GM23338 (cell line): ENCODE data around the gene NDUFAF8. TPM values are rescaled to one million over a fixed set of nuclear protein-coding genes. Genes with fewer than 3 reads are reported as not detected.
A peak's percentile ranks its signal among the peaks of the same experiment; 100 is the strongest.

ENCODE experiments used
- ATAC-seq: fragments of 200-7000 bp; cut with Tn5 transposase; 3 replicates; pipeline ENCODE4 v1.9.1; 2020
- DNase-seq: peaks from one replicate; pipeline ENCODE4 v3.0.0-alpha.2; 2015; ENCODE audit warnings: low spot score
- H2AFZ ChIP-seq: fragments of 200-600 bp; sonication (generic); 2 replicates; pipeline ENCODE4 v1.8.0; 2016; ENCODE audit warnings: antibody characterized with exemption, mild to moderate bottlenecking, moderate library complexity
- H3F3A ChIP-seq: fragments of 200-600 bp; sonication (generic); replicated peaks from 2 replicates; pipeline ENCODE4 v1.8.0; 2017; ENCODE audit warnings: antibody characterized with exemption, mixed run types, low read depth
- H3K27ac ChIP-seq: fragments of 200-600 bp; sonication (generic); 2 replicates; pipeline ENCODE4 v1.6.1; 2016; ENCODE audit warnings: low read depth
- H3K27me3 ChIP-seq: fragments of 200-600 bp; sonication (generic); 2 replicates; pipeline ENCODE4 v1.8.0; 2016; ENCODE audit warnings: mild to moderate bottlenecking, mixed run types, moderate library complexity; ENCODE audit not compliant: insufficient read depth
- H3K36me3 ChIP-seq: fragments of 200-600 bp; sonication (generic); 2 replicates; pipeline ENCODE4 v1.8.0; 2016; ENCODE audit warnings: mild to moderate bottlenecking; ENCODE audit not compliant: insufficient read depth
- H3K4me1 ChIP-seq: fragments of 200-600 bp; sonication (generic); 2 replicates; pipeline ENCODE4 v1.8.0; 2016; ENCODE audit warnings: mild to moderate bottlenecking, moderate library complexity; ENCODE audit not compliant: insufficient read depth
- H3K4me2 ChIP-seq: fragments of 200-600 bp; sonication (generic); 2 replicates; pipeline ENCODE4 v1.7.1; 2017; ENCODE audit warnings: mixed run types
- H3K4me3 ChIP-seq: fragments of 200-600 bp; sonication (generic); 2 replicates; pipeline ENCODE4 v1.6.1; 2016; ENCODE audit warnings: mixed run types
- H3K79me2 ChIP-seq: fragments of 200-600 bp; sonication (generic); replicated peaks from 2 replicates; pipeline ENCODE4 v1.8.0; 2017; ENCODE audit warnings: mild to moderate bottlenecking; ENCODE audit not compliant: insufficient read depth
- H3K9me2 ChIP-seq: fragments of 200-600 bp; sonication (generic); 2 replicates; pipeline ENCODE4 v1.8.0; 2017; ENCODE audit not compliant: insufficient read depth
- H4K20me1 ChIP-seq: fragments of 200-600 bp; sonication (generic); replicated peaks from 2 replicates; pipeline ENCODE4 v1.8.0; 2017; ENCODE audit warnings: mild to moderate bottlenecking; ENCODE audit not compliant: insufficient read depth
- H3K27ac Mint-ChIP-seq: 2 replicates; pipeline ENCODE4 v1.8.0; 2020; ENCODE audit warnings: inconsistent platforms, mild to moderate bottlenecking, moderate library complexity, mixed read lengths
- H3K27me3 Mint-ChIP-seq: 3 replicates; pipeline ENCODE4 v1.8.0; 2022; ENCODE audit warnings: low read depth, mild to moderate bottlenecking, moderate library complexity, mixed read lengths, inconsistent platforms; ENCODE audit not compliant: insufficient read depth, poor library complexity
- H3K36me3 Mint-ChIP-seq: 3 replicates; pipeline ENCODE4 v1.8.0; 2021; ENCODE audit warnings: low read depth, mild to moderate bottlenecking, inconsistent platforms, moderate library complexity, mixed read lengths
- H3K4me1 Mint-ChIP-seq: 3 replicates; pipeline ENCODE4 v1.8.0; 2020; ENCODE audit warnings: mild to moderate bottlenecking, inconsistent platforms, mixed read lengths
- H3K4me3 Mint-ChIP-seq: 3 replicates; pipeline ENCODE4 v1.8.0; 2021; ENCODE audit warnings: moderate library complexity, mild to moderate bottlenecking, inconsistent platforms, mixed read lengths
- H3K9me3 Mint-ChIP-seq: 3 replicates; pipeline ENCODE4 v1.8.0; 2020; ENCODE audit warnings: moderate library complexity, mild to moderate bottlenecking, inconsistent platforms, mixed read lengths
- CREB1 ChIP-seq: fragments of 250-450 bp; sonication (Bioruptor Pico); IDR thresholded peaks from 2 replicates; pipeline ENCODE4 v1.5.0; 2020; ENCODE audit warnings: low read depth, mild to moderate bottlenecking, moderate library complexity
- EZH2 ChIP-seq: fragments of 200-600 bp; sonication (generic); IDR thresholded peaks from one replicate; pipeline ENCODE4 v1.8.0; 2017; ENCODE audit warnings: antibody characterized with exemption, mild to moderate bottlenecking, low read depth; ENCODE audit not compliant: unreplicated experiment
- EZH2phosphoT487 ChIP-seq: fragments of 200-600 bp; sonication (generic); IDR thresholded peaks from one replicate; pipeline ENCODE4 v1.8.1; 2018; ENCODE audit warnings: antibody characterized with exemption; ENCODE audit not compliant: unreplicated experiment
- JUNB ChIP-seq: IDR thresholded peaks from one replicate; pipeline ENCODE4 v1.6.1; 2016; ENCODE audit warnings: antibody characterized with exemption; ENCODE audit not compliant: unreplicated experiment
- NANOG ChIP-seq: IDR thresholded peaks from 2 replicates; pipeline ENCODE4 v1.6.1; 2016; ENCODE audit warnings: antibody characterized with exemption, borderline replicate concordance
- POLR2AphosphoS5 ChIP-seq: IDR thresholded peaks from 2 replicates; pipeline ENCODE4 v1.6.1; 2016; ENCODE audit warnings: antibody characterized with exemption, low read depth
- REST ChIP-seq: IDR thresholded peaks from one replicate; pipeline ENCODE4 v1.6.1; 2018; ENCODE audit warnings: antibody characterized with exemption; ENCODE audit not compliant: unreplicated experiment
- STAT1 ChIP-seq: IDR thresholded peaks from one replicate; pipeline ENCODE4 v1.6.1; 2016; ENCODE audit warnings: antibody characterized with exemption; ENCODE audit not compliant: unreplicated experiment
- ZNF114 ChIP-seq: fragments of 250-450 bp; sonication (Bioruptor Pico); IDR thresholded peaks from 2 replicates; pipeline ENCODE4 v1.5.0; 2020; ENCODE audit warnings: mild to moderate bottlenecking, moderate library complexity
- ZNF331 ChIP-seq: fragments of 250-450 bp; sonication (Bioruptor Pico); IDR thresholded peaks from 2 replicates; pipeline ENCODE4 v1.5.0; 2020; ENCODE audit warnings: low read depth, mild to moderate bottlenecking, moderate library complexity
- ZNF462 ChIP-seq: fragments of 250-450 bp; sonication (Bioruptor Pico); IDR thresholded peaks from 2 replicates; pipeline ENCODE4 v1.5.0; 2020; ENCODE audit warnings: mild to moderate bottlenecking, moderate library complexity
- polyA plus RNA-seq: library from polyadenylated mRNA; unstranded; fragments of >200 nt; fragmentation: Nextera tagmentation; extraction: Ambion mirVana; gene quantifications from 2 replicates; pipeline ENCODE4 v1.2.1, GENCODE V29; 2016
- total RNA-seq: library from RNA; depleted of rRNA; stranded (reverse); fragments of >200 nt; shearing (Covaris generic); gene quantifications from 2 replicates; pipeline ENCODE4 v1.2.3, GENCODE V29; 2014
- TF ChIP-seq, protein P1 (sequence below): IDR thresholded peaks from 2 replicates; pipeline ENCODE4 v1.6.1; 2016; ENCODE audit warnings: antibody characterized with exemption
- TF ChIP-seq, protein P2 (sequence below), 2 experiments: fragments of 200-600 bp in 1 of 2; sonication (generic) in 1 of 2; conservative IDR thresholded peaks; 2 replicates each; pipeline versions ENCODE4 v1.5.1 to v1.6.1; 2016 to 2017; ENCODE audit warnings: antibody characterized with exemption in 2 of 2, low read depth in 2 of 2, mild to moderate bottlenecking in 2 of 2, moderate library complexity in 1 of 2

Gene NDUFAF8
- total and polyA plus RNA-seq, 2 experiments from 2014 or later: 21.5 to 156 TPM

DNA sequence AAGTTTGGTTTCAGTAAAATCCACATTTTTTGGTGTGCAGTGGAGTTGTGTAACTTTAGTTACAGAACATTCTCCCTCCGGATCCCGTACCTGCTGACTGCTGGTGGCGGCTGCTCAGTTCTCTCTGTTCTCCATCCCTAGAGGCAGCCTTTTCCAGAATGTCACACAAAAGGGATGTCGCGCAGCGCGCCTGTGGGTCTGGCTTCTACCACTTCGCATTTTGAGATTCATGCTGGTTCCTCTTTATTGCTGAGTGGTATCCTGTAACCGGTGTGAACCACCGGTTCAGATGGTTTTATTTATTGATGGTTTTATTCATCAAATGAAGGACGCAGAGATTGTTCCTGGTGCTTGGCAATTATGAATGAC, 15.4 kb upstream of the NDUFAF8 start:
- Mint-ChIP-seq H3K36me3 (no peaks in the 10 kb centered on the region; the same call in 1 of the 3 replicates), H3K27me3 (peaks cover 4% of the 10 kb centered on the region), H3K9me3 (no peaks in the 10 kb centered on the region; the same call in 2 of the 3 replicates), H3K27ac (peak overlapping the region; percentile 89), H3K4me3 (peak overlapping the region; percentile 79), H3K4me1 (peaks cover 15% of the 10 kb centered on the region)
- DNase-seq (peak; percentile 60), ATAC-seq (peak; percentile 9)
- Histone ChIP-seq H3F3A (no peaks in the 10 kb centered on the region), H3K4me3 (peak overlapping the region; percentile 58), H3K9me2 (no peaks in the 10 kb centered on the region), H3K27ac (peak overlapping the region; percentile 11; the same call in 1 of the 2 replicates), H3K4me2 (peak overlapping the region; percentile 85), H2AFZ (peak overlapping the region; percentile 95), H3K36me3 (no peaks in the 10 kb centered on the region), H4K20me1 (no peaks in the 10 kb centered on the region; the same call in 1 of the 2 replicates), H3K79me2 (peaks cover 15% of the 10 kb centered on the region; the same call in 1 of the 2 replicates), H3K4me1 (peaks cover 14% of the 10 kb centered on the region), H3K27me3 (0 out of 2 replicates have a peak, but pooled peaks cover 3% of the 10 kb centered on the region)
- TF ChIP-seq REST (no peak), ZNF462 (CRISPR knock-in tag) (no peak), ZNF331 (CRISPR knock-in tag) (no peak), POLR2AphosphoS5 (no peak), EZH2phosphoT487 (no peak), STAT1 (no peak), JUNB (no peak), NANOG (no peak), CREB1 (CRISPR knock-in tag) (no peak), EZH2 (no peak), ZNF114 (no peak)
- TF ChIP-seq, protein P1, sequence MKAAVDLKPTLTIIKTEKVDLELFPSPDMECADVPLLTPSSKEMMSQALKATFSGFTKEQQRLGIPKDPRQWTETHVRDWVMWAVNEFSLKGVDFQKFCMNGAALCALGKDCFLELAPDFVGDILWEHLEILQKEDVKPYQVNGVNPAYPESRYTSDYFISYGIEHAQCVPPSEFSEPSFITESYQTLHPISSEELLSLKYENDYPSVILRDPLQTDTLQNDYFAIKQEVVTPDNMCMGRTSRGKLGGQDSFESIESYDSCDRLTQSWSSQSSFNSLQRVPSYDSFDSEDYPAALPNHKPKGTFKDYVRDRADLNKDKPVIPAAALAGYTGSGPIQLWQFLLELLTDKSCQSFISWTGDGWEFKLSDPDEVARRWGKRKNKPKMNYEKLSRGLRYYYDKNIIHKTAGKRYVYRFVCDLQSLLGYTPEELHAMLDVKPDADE: no peak
- TF ChIP-seq, protein P2, sequence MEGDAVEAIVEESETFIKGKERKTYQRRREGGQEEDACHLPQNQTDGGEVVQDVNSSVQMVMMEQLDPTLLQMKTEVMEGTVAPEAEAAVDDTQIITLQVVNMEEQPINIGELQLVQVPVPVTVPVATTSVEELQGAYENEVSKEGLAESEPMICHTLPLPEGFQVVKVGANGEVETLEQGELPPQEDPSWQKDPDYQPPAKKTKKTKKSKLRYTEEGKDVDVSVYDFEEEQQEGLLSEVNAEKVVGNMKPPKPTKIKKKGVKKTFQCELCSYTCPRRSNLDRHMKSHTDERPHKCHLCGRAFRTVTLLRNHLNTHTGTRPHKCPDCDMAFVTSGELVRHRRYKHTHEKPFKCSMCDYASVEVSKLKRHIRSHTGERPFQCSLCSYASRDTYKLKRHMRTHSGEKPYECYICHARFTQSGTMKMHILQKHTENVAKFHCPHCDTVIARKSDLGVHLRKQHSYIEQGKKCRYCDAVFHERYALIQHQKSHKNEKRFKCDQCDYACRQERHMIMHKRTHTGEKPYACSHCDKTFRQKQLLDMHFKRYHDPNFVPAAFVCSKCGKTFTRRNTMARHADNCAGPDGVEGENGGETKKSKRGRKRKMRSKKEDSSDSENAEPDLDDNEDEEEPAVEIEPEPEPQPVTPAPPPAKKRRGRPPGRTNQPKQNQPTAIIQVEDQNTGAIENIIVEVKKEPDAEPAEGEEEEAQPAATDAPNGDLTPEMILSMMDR (conservative IDR thresholded peaks at IDR 0.05; ENCODE audit: low read depth in 2 of 2): no peak
